HCT116 (cell line): ENCODE data around the gene ANKRD33. TPM values are rescaled to one million over a fixed set of nuclear protein-coding genes. Genes with fewer than 3 reads are reported as not detected.

Experiments
- ATAC-seq: fragments of 200-7000 bp; cut with Tn5 transposase; 2 replicates; pipeline ENCODE4 v1.9.1; 2020; ENCODE audit warnings: mild to moderate bottlenecking, moderate library complexity
- BruUV-seq: library from RNA; stranded (reverse); fragments of 400-500 nt; replicated peaks from 2 replicates; lab custom pipeline; 2021; lab: Mats Ljungman, UMichigan
- CTCF ChIA-PET: fragments of 300-600 bp; sonication (Branson Sonifier 250); formaldehyde crosslinking; loops from one replicate; lab custom pipeline; 2021; ENCODE audit warnings: antibody characterized with exemption; lab: Charles Lee
- POLR2A ChIA-PET: fragments of 300-600, 350-600 bp; sonication (Branson Sonifier 250); formaldehyde crosslinking; loops from one replicate; lab custom pipeline; 2021; ENCODE audit warnings: antibody characterized with exemption; lab: Charles Lee
- RAD21 ChIA-PET, 2 experiments: fragments of 300-600 bp; sonication (Branson Sonifier 250); formaldehyde crosslinking; loops; one replicate each; lab custom pipeline; 2023; ENCODE audit warnings: low total read pairs in 2 of 2; ENCODE audit not compliant: uncharacterized antibody in 2 of 2, unreplicated experiment in 2 of 2, low non-redundant PET in 1 of 2; lab: Charles Lee
- DNase-seq: peaks from one replicate; pipeline ENCODE4 v3.0.0-alpha.2; 2010; ENCODE audit warnings: low read depth, low spot score
- H2AFZ ChIP-seq: fragments of 200-600 bp; shearing (Covaris generic), sonication (generic); 2 replicates; pipeline ENCODE4 v1.6.1; 2017; ENCODE audit warnings: low read depth, mixed run types, mixed read lengths, antibody characterized with exemption, low read length; ENCODE audit not compliant: poor library complexity, severe bottlenecking
- H3K27ac ChIP-seq: 2 replicates; pipeline ENCODE4 v1.5.1; 2012; ENCODE audit warnings: low read depth, low read length
- H3K27me3 ChIP-seq: fragments of 200-600 bp; sonication (generic); 2 replicates; pipeline ENCODE4 v1.6.1; 2016; ENCODE audit warnings: mixed run types, low read length, mixed read lengths; ENCODE audit not compliant: insufficient read depth
- H3K36me3 ChIP-seq, 2 experiments: fragments of 200-500 bp in 1 of 2; fragments of 200-600 bp in 1 of 2; sonication (Bioruptor generic) in 1 of 2; sonication (generic) in 1 of 2; 2 replicates each; pipeline versions ENCODE4 v1.5.1 to v1.6.1; 2014 to 2016; ENCODE audit warnings: low read length in 2 of 2, inconsistent platforms in 1 of 2, mixed read lengths in 1 of 2, mixed run types in 1 of 2; ENCODE audit not compliant: insufficient read depth in 2 of 2, control insufficient read depth in 1 of 2
- H3K4me1 ChIP-seq, 2 experiments: fragments of 200-600 bp in 1 of 2; sonication (generic) in 1 of 2; 2 replicates each; pipeline versions ENCODE4 v1.5.1 to v1.6.1; 2012 to 2017; ENCODE audit warnings: low read length in 2 of 2, inconsistent platforms in 1 of 2, mild to moderate bottlenecking in 1 of 2, mixed read lengths in 1 of 2, mixed run types in 1 of 2, moderate library complexity in 1 of 2; ENCODE audit not compliant: insufficient read depth in 2 of 2, control insufficient read depth in 1 of 2
- H3K4me2 ChIP-seq: fragments of 200-600 bp; sonication (generic); 2 replicates; pipeline ENCODE4 v1.6.1; 2017; ENCODE audit warnings: mixed run types, low read length, mixed read lengths
- H3K4me3 ChIP-seq, 2 experiments: fragments of 200-600 bp in 1 of 2; sonication (generic) in 1 of 2; replicated peaks in 1 of 2; 2 replicates each; pipeline ENCODE4 v1.5.1; 2011 to 2016; ENCODE audit warnings: low read length in 2 of 2, control low read depth in 1 of 2, low read depth in 1 of 2, mild to moderate bottlenecking in 1 of 2, mixed read lengths in 1 of 2, mixed run types in 1 of 2
- H3K79me2 ChIP-seq: fragments of 200-600 bp; sonication (generic); 2 replicates; pipeline ENCODE4 v1.6.1; 2017; ENCODE audit warnings: mild to moderate bottlenecking, mixed run types, low read length, moderate library complexity, mixed read lengths; ENCODE audit not compliant: insufficient read depth
- H3K9ac ChIP-seq: fragments of 200-600 bp; sonication (generic); 2 replicates; pipeline ENCODE4 v1.6.1; 2016; ENCODE audit warnings: low read length, mixed read lengths
- H3K9me2 ChIP-seq: fragments of 200-600 bp; sonication (generic), shearing (Covaris generic); 2 replicates; pipeline ENCODE4 v1.6.1; 2017; ENCODE audit warnings: mixed run types, mild to moderate bottlenecking, moderate library complexity; ENCODE audit not compliant: insufficient read depth
- H3K9me3 ChIP-seq, 2 experiments: fragments of 200-500 bp in 1 of 2; fragments of 200-600 bp in 1 of 2; sonication (Bioruptor generic) in 1 of 2; sonication (generic) in 1 of 2; 2 replicates each; pipeline ENCODE4 v1.6.1; 2014 to 2017; ENCODE audit warnings: low read length in 2 of 2, mixed read lengths in 2 of 2, inconsistent platforms in 1 of 2, low read depth in 1 of 2, mild to moderate bottlenecking in 1 of 2, mixed run types in 1 of 2, moderate library complexity in 1 of 2; ENCODE audit not compliant: control insufficient read depth in 1 of 2, insufficient read depth in 1 of 2
- H4K20me1 ChIP-seq: fragments of 200-600 bp; sonication (generic), shearing (Covaris generic); 2 replicates; pipeline ENCODE4 v1.6.1; 2017; ENCODE audit warnings: mixed run types, mild to moderate bottlenecking, moderate library complexity; ENCODE audit not compliant: insufficient read depth
- CBX3 ChIP-seq: IDR thresholded peaks from 2 replicates; pipeline ENCODE4 v1.6.1; 2012; ENCODE audit warnings: low read depth
- CEBPB ChIP-seq: IDR thresholded peaks from 2 replicates; pipeline ENCODE4 v1.6.1; 2012; ENCODE audit warnings: low read depth
- EGR1 ChIP-seq: IDR thresholded peaks from 2 replicates; pipeline ENCODE4 v1.6.1; 2012; ENCODE audit warnings: low read depth
- EZH2 ChIP-seq: fragments of 200-600 bp; sonication (generic); IDR thresholded peaks from 2 replicates; pipeline ENCODE4 v1.6.1; 2017; ENCODE audit warnings: antibody characterized with exemption, mixed run types
- FOSL1 ChIP-seq: IDR thresholded peaks from 2 replicates; pipeline ENCODE4 v1.6.1; 2012; ENCODE audit warnings: low read depth
- JUND ChIP-seq: IDR thresholded peaks from 2 replicates; pipeline ENCODE4 v1.6.1; 2012
- POLR2AphosphoS5 ChIP-seq: IDR thresholded peaks from 2 replicates; pipeline ENCODE4 v1.6.1; 2011; ENCODE audit warnings: mild to moderate bottlenecking, low read depth, low read length, moderate library complexity
- RAD21 ChIP-seq: IDR thresholded peaks from 2 replicates; pipeline ENCODE4 v1.6.1; 2012; ENCODE audit warnings: low read depth, mild to moderate bottlenecking
- SP1 ChIP-seq: IDR thresholded peaks from 2 replicates; pipeline ENCODE4 v1.6.1; 2012; ENCODE audit warnings: low read depth
- SRF ChIP-seq: IDR thresholded peaks from 2 replicates; pipeline ENCODE4 v1.6.1; 2012; ENCODE audit warnings: low read depth
- TCF7L2 ChIP-seq: IDR thresholded peaks from 2 replicates; pipeline ENCODE4 v1.7.0; 2011; ENCODE audit warnings: borderline replicate concordance, inconsistent platforms; ENCODE audit not compliant: insufficient read depth, insufficient read length; ENCODE audit errors: extremely low read depth
- YY1 ChIP-seq: IDR thresholded peaks from 2 replicates; pipeline ENCODE4 v1.6.1; 2011; ENCODE audit warnings: low read length, low read depth, moderate library complexity, mild to moderate bottlenecking; ENCODE audit not compliant: insufficient replicate concordance; ENCODE audit errors: extremely low read depth
- ZFX ChIP-seq: fragments of 450-650 bp; IDR thresholded peaks from 2 replicates; pipeline ENCODE4 v1.6.1; 2017
- ZNF274 ChIP-seq: fragments of 200-500 bp; sonication (Bioruptor generic); IDR thresholded peaks from 2 replicates; pipeline ENCODE4 v1.6.1; 2014; ENCODE audit warnings: mild to moderate bottlenecking, low read depth, low read length, inconsistent platforms
- intact Hi-C: fragments of 100-400 bp; cut with micrococcal nuclease; formaldehyde crosslinking; loops from 2 replicates; pipeline ENCODE4 v1.10.0; 2022
- total RNA-seq: library from RNA; stranded (reverse); gene quantifications from one replicate; pipeline ENCODE4 v1.2.1, GENCODE V29; 2021; ENCODE audit not compliant: unreplicated experiment
- TF ChIP-seq, protein P1 (sequence below): IDR thresholded peaks from 2 replicates; pipeline ENCODE4 v1.6.1; 2012
- TF ChIP-seq, protein P2 (sequence below): IDR thresholded peaks from 2 replicates; pipeline ENCODE4 v1.6.1; 2011; ENCODE audit warnings: mild to moderate bottlenecking, low read length, moderate library complexity; ENCODE audit not compliant: insufficient replicate concordance; ENCODE audit errors: extremely low read depth
- TF ChIP-seq, protein P3 (sequence below): IDR thresholded peaks from 2 replicates; pipeline ENCODE4 v1.6.1; 2012; ENCODE audit warnings: low read depth

ANKRD33 gene
- total RNA-seq, 1 experiment from 2014 or later, result not detected

DNA sequence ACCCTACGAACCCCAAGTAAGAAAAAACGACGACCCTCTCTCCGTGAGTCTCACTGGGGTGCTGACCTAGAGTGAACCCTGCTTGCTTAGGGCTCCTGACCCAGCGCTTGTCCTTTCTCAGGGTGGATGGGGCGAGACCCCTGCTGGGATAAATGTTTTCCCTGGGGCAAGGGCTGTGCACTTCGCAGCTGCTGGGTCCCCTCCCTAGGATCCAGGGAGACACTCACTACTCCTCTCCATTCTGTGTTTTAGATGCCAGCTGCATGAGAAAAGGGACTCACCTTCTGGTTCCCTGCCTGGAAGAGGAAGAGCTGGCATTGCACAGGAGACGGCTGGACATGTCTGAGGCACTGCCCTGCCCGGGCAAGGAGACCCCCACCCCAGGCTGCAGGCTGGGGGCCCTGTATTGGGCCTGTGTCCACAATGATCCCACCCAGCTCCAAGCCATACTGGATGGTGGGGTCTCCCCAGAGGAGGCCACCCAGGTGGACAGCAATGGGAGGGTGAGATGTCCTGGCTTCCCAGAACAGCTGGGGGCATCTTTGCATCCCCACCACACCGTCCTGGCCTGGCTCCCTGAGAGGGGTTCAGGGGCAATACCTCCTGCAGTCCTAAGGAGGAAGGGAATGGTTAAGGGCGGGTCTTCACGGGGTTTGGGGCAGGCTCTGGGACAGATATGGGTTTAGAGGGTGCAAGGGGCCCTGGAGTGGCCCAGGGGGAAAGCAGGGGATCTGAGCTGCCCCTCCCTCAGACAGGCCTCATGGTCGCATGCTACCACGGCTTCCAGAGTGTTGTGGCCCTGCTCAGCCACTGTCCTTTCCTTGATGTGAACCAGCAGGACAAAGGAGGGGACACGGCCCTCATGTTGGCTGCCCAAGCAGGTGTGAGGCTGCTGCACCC lies 663 bp downstream of the ANKRD33 start:
- no peak overlapping the region for H3K4me2 ChIP-seq
- no peaks in the 10 kb centered on the region for H3K27me3 ChIP-seq
- H3K9ac ChIP-seq, result no peak overlapping the region
- no peak overlapping the region for H3K4me3 ChIP-seq
- DNase-seq (no peak), ATAC-seq (no peak)
- no peaks in the 10 kb centered on the region for H3K9me3 ChIP-seq
- no peaks in the 10 kb centered on the region for H3K36me3 ChIP-seq
- no peak overlapping the region for H3K27ac ChIP-seq
- RAD21 ChIA-PET, result no interaction called here
- H3K79me2 ChIP-seq, result no peaks in the 10 kb centered on the region
- H3K4me1 ChIP-seq, result peaks cover 0 to 16% of the 10 kb centered on the region in 2 experiments; a peak in 1 of 4 replicates
- no peaks in the 10 kb centered on the region for H4K20me1 ChIP-seq
- POLR2A ChIA-PET, result no interaction called here
- H2AFZ ChIP-seq, result no peak overlapping the region
- CTCF ChIA-PET, result no interaction called here
- H3K9me2 ChIP-seq, result no peaks in the 10 kb centered on the region
- no TSS peak for BruUV-seq
- intact Hi-C loops, result no loop called here
- TF ChIP-seq, protein P1, sequence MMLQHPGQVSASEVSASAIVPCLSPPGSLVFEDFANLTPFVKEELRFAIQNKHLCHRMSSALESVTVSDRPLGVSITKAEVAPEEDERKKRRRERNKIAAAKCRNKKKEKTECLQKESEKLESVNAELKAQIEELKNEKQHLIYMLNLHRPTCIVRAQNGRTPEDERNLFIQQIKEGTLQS, result no peak
- TF ChIP-seq EGR1 (no peak), SP1 (no peak), RAD21 (no peak), FOSL1 (no peak), CBX3 (no peak), SRF (no peak), TCF7L2 (no peak), POLR2AphosphoS5 (no peak), ZFX (no peak), YY1 (no peak), ZNF274 (no peak), EZH2 (no peak), CEBPB (no peak), JUND (no peak)
- TF ChIP-seq, protein P2, sequence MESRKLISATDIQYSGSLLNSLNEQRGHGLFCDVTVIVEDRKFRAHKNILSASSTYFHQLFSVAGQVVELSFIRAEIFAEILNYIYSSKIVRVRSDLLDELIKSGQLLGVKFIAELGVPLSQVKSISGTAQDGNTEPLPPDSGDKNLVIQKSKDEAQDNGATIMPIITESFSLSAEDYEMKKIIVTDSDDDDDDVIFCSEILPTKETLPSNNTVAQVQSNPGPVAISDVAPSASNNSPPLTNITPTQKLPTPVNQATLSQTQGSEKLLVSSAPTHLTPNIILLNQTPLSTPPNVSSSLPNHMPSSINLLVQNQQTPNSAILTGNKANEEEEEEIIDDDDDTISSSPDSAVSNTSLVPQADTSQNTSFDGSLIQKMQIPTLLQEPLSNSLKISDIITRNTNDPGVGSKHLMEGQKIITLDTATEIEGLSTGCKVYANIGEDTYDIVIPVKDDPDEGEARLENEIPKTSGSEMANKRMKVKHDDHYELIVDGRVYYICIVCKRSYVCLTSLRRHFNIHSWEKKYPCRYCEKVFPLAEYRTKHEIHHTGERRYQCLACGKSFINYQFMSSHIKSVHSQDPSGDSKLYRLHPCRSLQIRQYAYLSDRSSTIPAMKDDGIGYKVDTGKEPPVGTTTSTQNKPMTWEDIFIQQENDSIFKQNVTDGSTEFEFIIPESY, result no peak
- TF ChIP-seq, protein P3, sequence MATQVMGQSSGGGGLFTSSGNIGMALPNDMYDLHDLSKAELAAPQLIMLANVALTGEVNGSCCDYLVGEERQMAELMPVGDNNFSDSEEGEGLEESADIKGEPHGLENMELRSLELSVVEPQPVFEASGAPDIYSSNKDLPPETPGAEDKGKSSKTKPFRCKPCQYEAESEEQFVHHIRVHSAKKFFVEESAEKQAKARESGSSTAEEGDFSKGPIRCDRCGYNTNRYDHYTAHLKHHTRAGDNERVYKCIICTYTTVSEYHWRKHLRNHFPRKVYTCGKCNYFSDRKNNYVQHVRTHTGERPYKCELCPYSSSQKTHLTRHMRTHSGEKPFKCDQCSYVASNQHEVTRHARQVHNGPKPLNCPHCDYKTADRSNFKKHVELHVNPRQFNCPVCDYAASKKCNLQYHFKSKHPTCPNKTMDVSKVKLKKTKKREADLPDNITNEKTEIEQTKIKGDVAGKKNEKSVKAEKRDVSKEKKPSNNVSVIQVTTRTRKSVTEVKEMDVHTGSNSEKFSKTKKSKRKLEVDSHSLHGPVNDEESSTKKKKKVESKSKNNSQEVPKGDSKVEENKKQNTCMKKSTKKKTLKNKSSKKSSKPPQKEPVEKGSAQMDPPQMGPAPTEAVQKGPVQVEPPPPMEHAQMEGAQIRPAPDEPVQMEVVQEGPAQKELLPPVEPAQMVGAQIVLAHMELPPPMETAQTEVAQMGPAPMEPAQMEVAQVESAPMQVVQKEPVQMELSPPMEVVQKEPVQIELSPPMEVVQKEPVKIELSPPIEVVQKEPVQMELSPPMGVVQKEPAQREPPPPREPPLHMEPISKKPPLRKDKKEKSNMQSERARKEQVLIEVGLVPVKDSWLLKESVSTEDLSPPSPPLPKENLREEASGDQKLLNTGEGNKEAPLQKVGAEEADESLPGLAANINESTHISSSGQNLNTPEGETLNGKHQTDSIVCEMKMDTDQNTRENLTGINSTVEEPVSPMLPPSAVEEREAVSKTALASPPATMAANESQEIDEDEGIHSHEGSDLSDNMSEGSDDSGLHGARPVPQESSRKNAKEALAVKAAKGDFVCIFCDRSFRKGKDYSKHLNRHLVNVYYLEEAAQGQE, result no peak
